ENCODE results near the gene ADAMTS17. TPM values are rescaled to one million over a fixed set of nuclear protein-coding genes. Genes with fewer than 3 reads are reported as not detected.

Gene ADAMTS17
- total RNA-seq, 1 donor from 2014 or later: 0.83 TPM

- no peak overlapping the region for H3K4me3 Mint-ChIP-seq
- no peaks in the 10 kb centered on the region for H3K9me3 Mint-ChIP-seq
- no peak overlapping the region for H3K27ac Mint-ChIP-seq
- H3K27me3 Mint-ChIP-seq (ENCODE audit: insufficient read depth): no peaks in the 10 kb centered on the region
- no peak for DNase-seq (ENCODE audit: low spot score)
- H3K36me3 Mint-ChIP-seq (ENCODE audit: low read depth): no peaks in the 10 kb centered on the region
- intact Hi-C loops (cut with micrococcal nuclease): no loop called here
- H3K4me1 Mint-ChIP-seq (ENCODE audit: low read depth): no peaks in the 10 kb centered on the region
These were observed 322.2 kb downstream of the ADAMTS17 start for GRCh38 chr15:100019601-100020000.

- no peaks in the 10 kb centered on the region for H3K9me3 Mint-ChIP-seq
- intact Hi-C loops (cut with micrococcal nuclease): no loop called here
- no peaks in the 10 kb centered on the region for H3K27me3 Mint-ChIP-seq (ENCODE audit: insufficient read depth)
- DNase-seq (ENCODE audit: low spot score): no peak
- H3K4me1 Mint-ChIP-seq (ENCODE audit: low read depth): no peaks in the 10 kb centered on the region
- no peak overlapping the region for H3K4me3 Mint-ChIP-seq
- no peaks in the 10 kb centered on the region for H3K36me3 Mint-ChIP-seq (ENCODE audit: low read depth)
- H3K27ac Mint-ChIP-seq: no peak overlapping the region
These were observed 323.6 kb downstream of the ADAMTS17 start for GRCh38 chr15:100018191-100018590.

DNA sequence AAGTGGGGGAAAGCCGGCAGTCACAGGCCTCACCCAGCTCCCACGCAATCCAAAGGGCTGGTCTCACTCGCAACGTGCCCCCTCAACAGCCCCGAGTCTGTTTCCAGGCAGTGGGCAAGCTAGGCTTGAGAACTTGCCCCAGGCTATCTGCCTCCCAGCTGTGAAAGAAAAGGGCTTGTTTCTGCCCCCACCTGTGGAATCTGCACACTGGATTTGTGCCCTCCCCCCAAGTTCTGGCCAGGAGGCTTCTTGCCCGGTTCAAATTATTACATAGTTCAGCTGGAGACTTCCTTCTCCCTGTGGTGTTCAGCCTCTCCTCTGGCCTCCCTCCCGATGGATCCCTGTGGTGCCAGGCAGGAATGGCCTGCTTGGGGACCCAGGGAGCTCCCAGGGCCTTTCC lies 324.6 kb downstream of the ADAMTS17 start:
- Mint-ChIP-seq H3K27me3 (ENCODE audit: insufficient read depth) (peaks cover 5% of the 10 kb centered on the region), H3K27ac (no peak overlapping the region), H3K4me3 (no peak overlapping the region), H3K36me3 (ENCODE audit: low read depth) (no peaks in the 10 kb centered on the region), H3K4me1 (ENCODE audit: low read depth) (no peaks in the 10 kb centered on the region), H3K9me3 (no peaks in the 10 kb centered on the region)
- no peak for DNase-seq (ENCODE audit: low spot score)
- intact Hi-C loops (cut with micrococcal nuclease): no loop called here

GRCh38 chr15:100016632-100017031 lies 325.1 kb downstream of the ADAMTS17 start:
- H3K27me3 Mint-ChIP-seq (ENCODE audit: insufficient read depth): peaks cover 5% of the 10 kb centered on the region
- no peaks in the 10 kb centered on the region for H3K9me3 Mint-ChIP-seq
- no peaks in the 10 kb centered on the region for H3K36me3 Mint-ChIP-seq (ENCODE audit: low read depth)
- no peak overlapping the region for H3K27ac Mint-ChIP-seq
- intact Hi-C loops (cut with micrococcal nuclease): no loop called here
- no peak for DNase-seq (ENCODE audit: low spot score)
- no peaks in the 10 kb centered on the region for H3K4me1 Mint-ChIP-seq (ENCODE audit: low read depth)
- H3K4me3 Mint-ChIP-seq: no peak overlapping the region

DNA sequence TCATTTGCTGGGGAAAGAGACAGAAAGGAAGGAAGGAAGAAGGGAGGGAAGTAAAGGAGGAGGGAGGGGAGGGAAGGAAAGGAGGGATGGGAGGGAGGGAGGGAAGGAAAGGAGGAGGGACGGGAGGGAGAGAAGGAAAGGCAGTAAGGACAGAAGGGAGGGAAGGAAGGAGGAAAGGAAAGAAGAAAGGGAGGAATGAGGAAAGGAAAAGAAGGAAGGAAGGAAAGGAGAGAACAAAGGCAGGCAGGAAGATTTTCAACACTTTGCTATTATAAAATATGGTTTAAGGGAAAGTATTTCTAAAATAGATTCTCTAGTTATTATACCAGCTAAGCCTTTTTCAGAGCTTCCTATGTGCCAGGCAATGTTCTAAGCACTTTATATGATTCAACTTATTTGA lies 330.5 kb downstream of the ADAMTS17 start:
- DNase-seq (ENCODE audit: low spot score): no peak
- no peak overlapping the region for H3K27ac Mint-ChIP-seq
- intact Hi-C loops (cut with micrococcal nuclease): no loop called here
- H3K4me3 Mint-ChIP-seq: no peak overlapping the region
- no peaks in the 10 kb centered on the region for H3K9me3 Mint-ChIP-seq
- H3K36me3 Mint-ChIP-seq (ENCODE audit: low read depth): no peaks in the 10 kb centered on the region
- H3K27me3 Mint-ChIP-seq (ENCODE audit: insufficient read depth): peaks cover 5% of the 10 kb centered on the region
- no peaks in the 10 kb centered on the region for H3K4me1 Mint-ChIP-seq (ENCODE audit: low read depth)

- H3K9me3 Mint-ChIP-seq: no peaks in the 10 kb centered on the region
- DNase-seq (ENCODE audit: low spot score): no peak
These were observed 332.4 kb downstream of the ADAMTS17 start for GRCh38 chr15:100009372-100009771.

DNA sequence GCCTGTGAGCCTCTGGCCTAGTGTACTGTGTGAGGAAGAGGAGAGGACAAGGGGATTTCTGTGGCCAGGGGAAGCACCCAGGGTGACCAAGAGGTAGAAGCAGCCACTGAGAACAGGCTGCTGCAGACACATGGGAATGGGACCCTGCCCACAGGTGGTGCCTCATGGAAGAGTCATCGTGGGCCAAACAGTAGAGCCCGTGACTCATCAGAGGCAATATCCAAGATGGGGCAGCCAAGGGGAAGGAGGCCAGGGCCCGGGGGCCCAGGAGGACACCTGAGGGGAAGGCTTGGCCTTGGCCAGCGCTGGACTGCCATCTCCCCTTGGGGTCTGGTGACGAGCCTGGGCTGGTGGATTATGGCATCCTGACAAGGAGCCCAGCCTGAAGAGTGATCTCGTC lies 333.5 kb downstream of the ADAMTS17 start:
- intact Hi-C loops (cut with micrococcal nuclease): no loop called here
- H3K4me3 Mint-ChIP-seq: no peak overlapping the region
- DNase-seq (ENCODE audit: low spot score): no peak
- H3K27me3 Mint-ChIP-seq (ENCODE audit: insufficient read depth): peaks cover 8% of the 10 kb centered on the region
- H3K4me1 Mint-ChIP-seq (ENCODE audit: low read depth): no peaks in the 10 kb centered on the region
- no peaks in the 10 kb centered on the region for H3K36me3 Mint-ChIP-seq (ENCODE audit: low read depth)
- H3K27ac Mint-ChIP-seq: no peak overlapping the region
- no peaks in the 10 kb centered on the region for H3K9me3 Mint-ChIP-seq

More at GRCh38 chr15:100009372-100009771, 332.4 kb downstream of the ADAMTS17 start:
- H3K4me3 Mint-ChIP-seq: no peak overlapping the region
- intact Hi-C loops (cut with micrococcal nuclease): no loop called here
- H3K4me1 Mint-ChIP-seq (ENCODE audit: low read depth): no peaks in the 10 kb centered on the region
- H3K27ac Mint-ChIP-seq: no peak overlapping the region
- no peaks in the 10 kb centered on the region for H3K36me3 Mint-ChIP-seq (ENCODE audit: low read depth)
- H3K27me3 Mint-ChIP-seq (ENCODE audit: insufficient read depth): peaks cover 8% of the 10 kb centered on the region

- Mint-ChIP-seq H3K27me3 (ENCODE audit: insufficient read depth) (peaks cover 3% of the 10 kb centered on the region), H3K4me1 (ENCODE audit: low read depth) (no peaks in the 10 kb centered on the region), H3K27ac (no peak overlapping the region), H3K36me3 (ENCODE audit: low read depth) (no peaks in the 10 kb centered on the region), H3K4me3 (no peak overlapping the region), H3K9me3 (no peaks in the 10 kb centered on the region)
- no peak for DNase-seq (ENCODE audit: low spot score)
- intact Hi-C loops (cut with micrococcal nuclease): no loop called here
These were observed 334.2 kb downstream of the ADAMTS17 start for GRCh38 chr15:100007609-100008008.

- H3K4me1 Mint-ChIP-seq (ENCODE audit: low read depth): no peaks in the 10 kb centered on the region
- DNase-seq (ENCODE audit: low spot score): no peak
- peaks cover 3% of the 10 kb centered on the region for H3K27me3 Mint-ChIP-seq (ENCODE audit: insufficient read depth)
- no peaks in the 10 kb centered on the region for H3K9me3 Mint-ChIP-seq
- H3K36me3 Mint-ChIP-seq (ENCODE audit: low read depth): no peaks in the 10 kb centered on the region
- H3K4me3 Mint-ChIP-seq: no peak overlapping the region
- intact Hi-C loops (cut with micrococcal nuclease): no loop called here
- H3K27ac Mint-ChIP-seq: no peak overlapping the region
These were observed 336.1 kb downstream of the ADAMTS17 start for GRCh38 chr15:100005715-100006114.

DNA sequence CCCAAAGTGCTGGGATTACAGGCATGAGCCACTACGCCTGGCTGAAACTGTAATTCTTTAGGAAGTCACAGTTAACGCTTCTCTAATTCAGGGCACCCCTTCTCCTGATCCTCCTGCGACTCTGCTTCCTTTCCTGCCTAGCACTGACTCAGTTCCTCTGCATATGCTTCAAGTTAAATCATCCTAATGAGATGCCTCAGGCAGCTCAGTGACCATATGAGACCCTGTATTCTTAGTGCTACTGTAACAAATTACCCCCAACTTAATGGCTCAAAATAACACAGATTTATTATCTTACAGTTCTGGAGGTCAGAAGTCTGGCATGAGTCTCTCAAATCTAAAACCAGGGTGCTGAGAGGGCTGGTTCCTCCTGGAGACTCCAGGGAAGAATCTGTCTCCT lies 336.8 kb downstream of the ADAMTS17 start:
- Mint-ChIP-seq H3K27ac (no peak overlapping the region), H3K9me3 (no peaks in the 10 kb centered on the region), H3K36me3 (ENCODE audit: low read depth) (no peaks in the 10 kb centered on the region), H3K4me1 (ENCODE audit: low read depth) (no peaks in the 10 kb centered on the region), H3K4me3 (no peak overlapping the region), H3K27me3 (ENCODE audit: insufficient read depth) (peaks cover 3% of the 10 kb centered on the region)
- intact Hi-C loops (cut with micrococcal nuclease): no loop called here
- no peak for DNase-seq (ENCODE audit: low spot score)

DNA sequence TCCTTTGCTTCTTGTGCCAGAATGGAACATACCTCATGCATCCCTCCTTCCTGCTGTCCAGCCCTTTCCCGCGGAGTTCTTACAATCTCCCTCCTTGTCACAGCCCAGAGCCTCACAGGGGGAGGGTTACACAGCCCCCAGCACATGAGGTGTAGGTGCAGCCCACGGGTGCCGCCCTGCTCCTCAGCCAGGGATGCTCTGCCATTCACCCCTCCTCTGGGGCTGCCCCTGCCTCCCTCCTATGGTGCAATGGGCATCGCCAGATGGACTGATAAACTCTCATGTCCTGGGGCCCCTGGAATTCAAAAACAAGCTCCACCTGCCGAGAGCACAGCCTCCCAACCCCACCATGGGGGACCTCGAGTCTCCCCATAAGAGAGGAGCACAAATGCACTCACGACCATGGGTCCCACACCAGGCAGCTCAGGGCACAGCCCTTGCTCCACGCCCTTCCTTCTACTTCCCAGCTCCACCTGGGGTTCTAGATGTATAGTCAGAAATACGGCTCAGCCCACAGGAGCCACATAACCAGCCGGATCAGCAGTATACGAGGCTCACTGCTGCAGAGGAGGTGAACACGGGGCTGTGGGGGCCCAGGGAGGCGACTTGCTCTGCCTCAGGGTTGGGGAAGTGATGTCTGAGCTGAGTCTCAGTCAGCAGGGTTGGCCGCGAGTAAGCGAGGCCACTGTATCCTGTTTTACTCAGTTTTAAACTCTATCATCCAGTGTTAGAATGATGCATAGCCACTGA lies 338.8 kb downstream of the ADAMTS17 start:
- Mint-ChIP-seq H3K27me3 (ENCODE audit: insufficient read depth) (peaks cover 3% of the 10 kb centered on the region), H3K27ac (no peak overlapping the region), H3K36me3 (ENCODE audit: low read depth) (no peaks in the 10 kb centered on the region), H3K4me3 (no peak overlapping the region), H3K9me3 (no peaks in the 10 kb centered on the region), H3K4me1 (ENCODE audit: low read depth) (no peaks in the 10 kb centered on the region)
- DNase-seq (ENCODE audit: low spot score): no peak
- intact Hi-C loops (cut with micrococcal nuclease): no loop called here

- no peaks in the 10 kb centered on the region for H3K9me3 Mint-ChIP-seq
- DNase-seq (ENCODE audit: low spot score): no peak
- H3K36me3 Mint-ChIP-seq (ENCODE audit: low read depth): no peaks in the 10 kb centered on the region
- intact Hi-C loops (cut with micrococcal nuclease): no loop called here
- H3K27ac Mint-ChIP-seq: no peak overlapping the region
- H3K4me3 Mint-ChIP-seq: no peak overlapping the region
- no peaks in the 10 kb centered on the region for H3K4me1 Mint-ChIP-seq (ENCODE audit: low read depth)
- H3K27me3 Mint-ChIP-seq (ENCODE audit: insufficient read depth): peaks cover 3% of the 10 kb centered on the region
These were observed 339.6 kb downstream of the ADAMTS17 start for GRCh38 chr15:100002086-100002620.

- Mint-ChIP-seq H3K27ac (no peak overlapping the region), H3K4me1 (ENCODE audit: low read depth) (no peaks in the 10 kb centered on the region), H3K4me3 (no peak overlapping the region), H3K36me3 (ENCODE audit: low read depth) (no peaks in the 10 kb centered on the region), H3K9me3 (no peaks in the 10 kb centered on the region), H3K27me3 (ENCODE audit: insufficient read depth) (peaks cover 3% of the 10 kb centered on the region)
- intact Hi-C loops (cut with micrococcal nuclease): no loop called here
- DNase-seq (ENCODE audit: low spot score): no peak
These were observed 340.4 kb downstream of the ADAMTS17 start for GRCh38 chr15:100001405-100001804.

All from activated T-helper 1 cell treated with anti-CD3 and anti-CD28 coated beads, Interleukin-12 subunit alpha, Interleukin-12 subunit beta, Interleukin-2, Interleukin-4 antibody, amounts not matched to agents 30 ng/mL and 10 ng/mL and 1 ng/mL, durations not matched to agents 14 hours and 24 hours and 36 hours (primary cell).